HG03196 (cell line): ENCODE measurements around the gene NFAT5.
"Not testable (repeated sequence)": the region's sequence is repeated elsewhere in the genome, so short reads cannot be mapped to it uniquely, and the experiment has no call there.

Source experiments
- ATAC-seq: cut with Tn5 transposase; IDR thresholded peaks from one replicate; pipeline ENCODE4 v1.9.1; 2021; ENCODE audit not compliant: unreplicated experiment

NFAT5 gene

DNA sequence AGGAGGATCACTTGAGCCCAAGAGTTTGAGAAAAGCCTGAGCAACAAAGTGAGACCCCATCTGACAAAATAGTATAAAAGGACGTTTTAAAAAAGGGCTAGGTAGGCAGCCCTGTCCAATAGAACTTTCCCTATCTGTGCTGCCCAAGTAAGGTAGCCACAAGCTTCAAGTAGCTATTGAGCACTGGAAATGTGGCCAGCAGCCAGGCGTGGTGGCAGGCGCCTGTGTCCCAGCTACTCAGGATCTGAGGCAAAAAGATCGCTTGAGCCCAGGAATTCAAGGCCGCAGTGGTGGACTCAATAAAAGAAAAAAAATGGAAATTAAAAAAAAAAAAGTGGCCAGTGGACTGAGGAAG lies 162.1 kb downstream of the NFAT5 start:
- ATAC-seq, result no peak

GRCh38 chr16:69729030-69729429 lies 163.3 kb downstream of the NFAT5 start:
- not testable (repeated sequence) for ATAC-seq

DNA sequence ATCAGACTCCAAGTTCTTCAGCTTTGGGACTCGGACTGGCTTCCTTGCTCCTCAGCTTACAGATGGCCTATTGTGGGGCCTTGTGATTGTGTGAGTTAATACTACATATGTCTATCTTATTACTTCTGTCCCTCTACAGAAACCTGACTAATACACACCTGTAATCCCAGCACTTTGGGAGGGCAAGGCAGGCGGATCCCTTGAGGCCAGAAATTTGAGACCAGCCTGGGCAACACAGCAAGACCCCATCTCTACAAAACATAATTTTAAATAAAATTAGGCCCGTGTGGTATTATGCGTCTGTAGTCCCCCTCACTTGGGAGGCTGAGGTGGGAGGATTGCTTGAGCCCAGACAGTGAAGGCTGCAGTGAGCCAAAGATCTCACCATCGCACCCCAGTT lies 165.5 kb downstream of the NFAT5 start:
- ATAC-seq, result not testable (repeated sequence)

DNA sequence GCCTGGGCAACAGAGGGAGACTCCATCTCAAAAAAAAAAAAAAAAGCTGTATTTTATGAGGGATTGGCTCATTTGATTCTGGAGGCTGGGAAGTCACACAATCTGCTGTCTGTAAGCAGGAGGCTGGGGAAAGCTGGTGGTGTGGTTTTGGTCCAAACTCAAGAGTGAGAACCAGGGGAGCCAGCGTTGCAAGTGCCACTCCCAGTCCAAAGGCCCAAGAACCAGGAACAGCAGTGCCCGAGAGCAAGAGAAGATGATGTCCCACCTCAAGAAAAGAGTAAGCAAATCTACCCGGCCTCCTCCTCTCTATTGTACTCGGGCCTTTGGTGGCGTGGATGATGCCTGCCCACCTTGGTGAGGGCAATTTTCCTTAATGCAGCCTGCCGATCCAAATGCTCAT lies 166.3 kb downstream of the NFAT5 start:
- ATAC-seq, result no peak

DNA sequence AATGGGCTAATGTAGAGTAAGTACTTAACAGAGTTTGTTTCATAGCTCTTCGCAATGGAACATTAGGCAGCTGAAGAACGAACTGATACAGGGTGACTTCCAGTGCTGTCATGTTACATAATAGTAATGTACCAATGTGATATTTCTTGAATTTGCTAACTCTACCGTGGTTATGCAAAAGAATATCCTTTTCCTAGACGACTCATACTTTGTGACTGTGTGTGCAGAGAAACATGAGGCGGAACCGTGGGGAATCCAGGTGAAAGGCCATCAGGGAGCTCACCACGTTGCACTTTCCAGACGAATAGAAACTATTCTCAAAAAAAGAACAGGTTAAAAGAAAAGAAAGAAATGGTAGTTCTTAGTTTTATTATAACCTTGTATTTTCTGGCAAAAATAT lies 175.8 kb downstream of the NFAT5 start:
- ATAC-seq, result no peak

DNA sequence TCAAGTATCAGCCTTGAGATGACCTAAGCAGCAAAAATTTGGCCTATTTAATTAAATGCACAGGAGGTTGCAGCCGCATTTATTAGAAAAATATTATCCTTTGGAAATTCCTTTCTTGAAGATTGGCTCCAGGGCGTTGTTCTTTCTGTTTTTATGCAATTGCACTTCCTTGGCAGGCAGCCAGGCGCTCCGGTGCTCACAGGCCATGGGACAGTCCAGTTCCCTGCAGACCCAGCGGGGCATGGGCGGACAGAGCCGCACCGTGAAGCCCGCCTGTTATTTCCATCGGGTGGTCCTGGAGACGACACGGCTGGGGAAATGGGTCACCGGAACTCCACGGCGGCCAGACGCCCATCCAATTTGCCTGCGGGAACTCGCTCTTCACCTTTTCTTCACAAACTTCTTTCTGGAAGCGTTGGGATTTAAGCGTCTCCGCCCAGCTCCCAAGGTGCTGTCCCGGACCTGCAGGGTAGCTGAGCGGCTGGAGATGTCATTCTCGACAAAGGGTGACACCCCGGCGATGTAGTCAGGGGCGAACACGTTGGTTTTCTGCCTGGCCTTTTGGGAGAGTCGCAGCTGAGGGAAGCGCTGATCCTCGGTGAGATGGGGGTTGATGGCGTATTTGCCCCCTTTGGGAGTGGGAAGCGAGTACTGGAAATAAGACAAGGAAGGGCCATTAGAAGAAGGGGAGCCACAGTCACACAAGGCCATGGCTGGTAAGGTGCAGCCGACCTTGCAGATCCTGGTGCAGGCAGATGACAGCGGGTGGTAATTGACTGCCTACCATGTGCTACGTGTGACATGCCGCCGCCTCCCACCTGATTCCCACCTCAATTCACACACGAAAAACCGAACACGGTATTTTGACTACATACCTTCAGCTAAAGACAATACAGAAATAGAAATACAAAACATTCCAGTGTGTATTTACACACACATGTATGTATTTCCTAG lies 176.5 kb downstream of the NFAT5 start:
- no peak for ATAC-seq

DNA sequence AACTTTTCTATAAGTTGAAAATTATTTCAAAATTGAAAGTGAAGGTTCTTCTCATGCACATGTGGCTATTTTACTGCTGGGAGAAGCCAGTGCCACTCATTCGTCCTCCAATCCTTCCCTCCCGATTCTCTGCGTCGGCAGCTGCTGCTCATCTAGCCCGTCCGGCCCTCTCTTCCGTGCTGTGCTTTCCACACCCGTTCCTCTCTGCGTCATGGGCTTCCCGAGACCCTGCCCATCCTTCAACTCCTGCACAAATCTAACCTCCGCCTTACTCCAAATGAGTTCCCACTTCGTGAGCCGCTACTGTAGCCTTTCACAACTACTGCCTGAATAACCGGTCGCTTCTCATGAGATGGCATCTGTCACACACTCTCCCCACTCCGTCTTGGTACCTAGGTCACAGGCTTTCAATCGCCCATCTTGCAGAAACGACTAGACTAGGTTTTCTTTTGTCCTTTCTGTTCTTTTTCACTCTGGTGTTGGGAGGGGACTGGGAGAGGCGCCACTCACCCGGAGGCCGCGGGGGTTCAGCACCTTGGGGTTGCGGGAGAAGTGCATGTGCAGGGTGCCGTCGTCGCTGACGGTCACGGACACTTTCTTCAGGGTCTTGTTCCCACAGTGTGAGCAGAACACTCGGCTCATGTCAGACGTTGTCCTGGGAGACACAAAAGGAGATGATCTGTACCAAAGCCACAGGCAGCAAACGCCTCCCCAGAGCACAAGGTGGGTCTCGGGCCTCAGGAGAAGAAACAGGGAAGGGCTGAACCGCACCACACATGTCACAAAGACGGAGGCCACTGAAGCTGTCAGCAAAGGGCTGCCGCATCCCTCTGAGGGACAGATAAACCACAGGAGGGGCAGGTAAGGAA lies 178.8 kb downstream of the NFAT5 start:
- ATAC-seq, result no peak

DNA sequence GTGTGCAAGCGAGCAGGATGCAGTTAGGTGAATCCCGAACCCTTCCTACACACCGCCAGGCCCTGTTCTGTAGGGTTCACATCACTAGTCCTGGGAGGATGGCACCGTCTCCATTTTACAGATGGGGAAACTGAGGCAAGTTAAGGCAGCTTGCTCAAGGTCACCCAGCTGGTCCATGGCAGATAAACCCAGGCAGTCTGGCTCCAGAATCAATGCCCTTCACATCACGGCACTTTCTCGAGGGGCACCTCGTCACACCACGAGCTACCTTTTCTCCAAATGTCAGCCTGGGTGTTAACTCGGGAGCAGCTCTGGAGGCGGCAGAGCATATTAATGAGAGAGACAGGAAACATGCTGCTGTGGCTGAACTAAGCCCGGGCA lies 179.5 kb downstream of the NFAT5 start:
- ATAC-seq, result no peak

DNA sequence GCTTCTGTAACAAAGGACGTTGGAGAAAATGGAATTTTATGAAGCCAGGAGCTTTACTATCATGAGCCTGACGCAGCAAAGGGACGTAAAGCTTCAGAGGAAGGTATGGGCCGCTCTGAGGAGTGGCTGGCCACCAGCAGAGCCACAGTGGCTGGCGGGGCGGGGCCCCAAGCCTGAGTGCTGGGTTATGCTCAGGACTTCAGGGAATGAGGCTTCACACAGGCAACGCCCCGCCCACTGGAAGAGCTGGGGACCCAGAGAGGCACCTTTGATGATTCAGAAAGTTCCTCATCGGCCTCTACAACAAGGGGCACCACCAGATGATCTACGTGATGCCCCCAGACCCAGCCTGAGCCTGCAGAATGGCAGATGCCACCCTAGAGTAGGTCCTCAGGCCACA lies 180.2 kb downstream of the NFAT5 start:
- no peak for ATAC-seq

- ATAC-seq, result no peak
These were observed 181.3 kb downstream of the NFAT5 start for GRCh38 chr16:69747115-69747514.

GRCh38 chr16:69748694-69749345 lies 183.1 kb downstream of the NFAT5 start:
- no peak for ATAC-seq

DNA sequence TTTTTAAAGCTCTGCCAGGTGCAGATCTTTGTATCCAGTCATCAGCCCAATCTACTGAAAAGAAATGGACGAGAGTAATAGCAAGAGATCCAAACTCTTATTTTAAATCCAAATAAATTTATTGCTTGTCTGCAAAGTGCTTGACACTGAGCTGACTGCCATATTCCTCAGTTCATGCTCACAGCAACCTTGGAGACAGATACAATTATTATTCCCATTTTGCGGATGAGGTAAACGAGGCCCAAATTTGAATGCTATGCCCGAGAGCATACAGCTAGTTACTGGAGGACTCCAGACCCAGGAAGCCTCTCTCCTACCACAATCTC lies 188.3 kb downstream of the NFAT5 start:
- ATAC-seq, result no peak
